ENCODE data around the gene POU3F2. TPM values are rescaled to one million over a fixed set of nuclear protein-coding genes. Genes with fewer than 3 reads are reported as not detected.
A peak's percentile ranks its signal among the peaks of the same experiment; 100 is the strongest.

The POU3F2 gene
- total RNA-seq, 2 donors from 2014 or later = 0.07 TPM; not detected in 1

- Mint-ChIP-seq H3K4me3 (peak overlapping the region; percentile 47), H3K27ac (no peak overlapping the region), H3K27me3 (ENCODE audit: insufficient read depth) (peaks cover 98% of the 10 kb centered on the region), H3K9me3 (no peaks in the 10 kb centered on the region), H3K36me3 (ENCODE audit: low read depth) (no peaks in the 10 kb centered on the region), H3K4me1 (peaks cover 27% of the 10 kb centered on the region)
- WGBS, 2 experiments (ENCODE audit: insufficient coverage in 1 of 2, insufficient read length in 1 of 2) = 1% methylated on average over 16 to 49 of the region's 50 CpGs
- H3K9me3 ChIP-seq (ENCODE audit: control insufficient read depth, low read length) = no peaks in the 10 kb centered on the region
- peak; percentile 92 for TF ChIP-seq CTCF (conservative IDR thresholded peaks at IDR 0.05)
- H3K27me3 ChIP-seq (ENCODE audit: control insufficient read depth, insufficient read depth, low read length, poor library complexity, severe bottlenecking) = peaks cover 99% of the 10 kb centered on the region
- peak overlapping the region; percentile 78 for H3K4me3 ChIP-seq (ENCODE audit: low read length)
- H3K4me1 ChIP-seq (ENCODE audit: control insufficient read depth, insufficient read depth, low read length) = no peaks in the 10 kb centered on the region
- peak overlapping the region; percentile 93 for H3K27ac ChIP-seq (ENCODE audit: low read depth, low read length)
- peak; percentile 96 for DNase-seq
- no peaks in the 10 kb centered on the region for H3K36me3 ChIP-seq (ENCODE audit: control insufficient read depth, insufficient read depth, low read length)
- H3K9ac ChIP-seq (ENCODE audit: extremely low read depth, low read length, poor library complexity, severe bottlenecking) = no peak overlapping the region
Measured at GRCh38 chr6:98845211-98846020, 11.0 kb downstream of the POU3F2 start.

GRCh38 chr6:98846021-98846380 lies 11.6 kb downstream of the POU3F2 start:
- 60 to 93% methylated on average over 2 to 3 of the region's 3 CpGs for WGBS, 2 experiments (ENCODE audit: insufficient coverage in 1 of 2, insufficient read length in 1 of 2)
- H3K9ac ChIP-seq (ENCODE audit: extremely low read depth, low read length, poor library complexity, severe bottlenecking) = no peak overlapping the region

GRCh38 chr6:98847416-98847778 lies 13.0 kb downstream of the POU3F2 start:
- H3K4me1 Mint-ChIP-seq = peaks cover 27% of the 10 kb centered on the region
- H3K4me3 Mint-ChIP-seq = peak overlapping the region; percentile 49
- no peaks in the 10 kb centered on the region for H3K9me3 ChIP-seq (ENCODE audit: control insufficient read depth, low read length)
- H3K27me3 Mint-ChIP-seq (ENCODE audit: insufficient read depth) = peaks cover 88% of the 10 kb centered on the region
- no peaks in the 10 kb centered on the region for H3K9me3 Mint-ChIP-seq
- no peak overlapping the region for H3K9ac ChIP-seq (ENCODE audit: extremely low read depth, low read length, poor library complexity, severe bottlenecking)
- no peak overlapping the region for H3K27ac Mint-ChIP-seq
- no peak for TF ChIP-seq CTCF (conservative IDR thresholded peaks at IDR 0.05)
- no peak overlapping the region for H3K27ac ChIP-seq (ENCODE audit: low read depth, low read length)
- H3K36me3 ChIP-seq (ENCODE audit: control insufficient read depth, insufficient read depth, low read length) = no peaks in the 10 kb centered on the region
- 61 to 66% methylated on average over 10 to 11 of the region's 11 CpGs for WGBS, 2 experiments (ENCODE audit: insufficient coverage in 1 of 2, insufficient read length in 1 of 2)
- H3K4me1 ChIP-seq (ENCODE audit: control insufficient read depth, insufficient read depth, low read length) = no peaks in the 10 kb centered on the region
- DNase-seq = peak; percentile 66
- no peaks in the 10 kb centered on the region for H3K36me3 Mint-ChIP-seq (ENCODE audit: low read depth)
- H3K4me3 ChIP-seq (ENCODE audit: low read length) = peak overlapping the region; percentile 29
- peaks cover 79% of the 10 kb centered on the region for H3K27me3 ChIP-seq (ENCODE audit: control insufficient read depth, insufficient read depth, low read length, poor library complexity, severe bottlenecking)

More at GRCh38 chr6:98846021-98846380, 11.6 kb downstream of the POU3F2 start:
- Mint-ChIP-seq H3K4me1 (peaks cover 27% of the 10 kb centered on the region), H3K36me3 (ENCODE audit: low read depth) (no peaks in the 10 kb centered on the region), H3K9me3 (no peaks in the 10 kb centered on the region), H3K4me3 (peak overlapping the region; percentile 47), H3K27ac (no peak overlapping the region), H3K27me3 (ENCODE audit: insufficient read depth) (peaks cover 93% of the 10 kb centered on the region)
- TF ChIP-seq CTCF (conservative IDR thresholded peaks at IDR 0.05) = no peak
- Histone ChIP-seq H3K4me1 (ENCODE audit: control insufficient read depth, insufficient read depth, low read length) (no peaks in the 10 kb centered on the region), H3K27me3 (ENCODE audit: control insufficient read depth, insufficient read depth, low read length, poor library complexity, severe bottlenecking) (peaks cover 93% of the 10 kb centered on the region), H3K4me3 (ENCODE audit: low read length) (no peak overlapping the region), H3K9me3 (ENCODE audit: control insufficient read depth, low read length) (no peaks in the 10 kb centered on the region), H3K27ac (ENCODE audit: low read depth, low read length) (no peak overlapping the region), H3K36me3 (ENCODE audit: control insufficient read depth, insufficient read depth, low read length) (no peaks in the 10 kb centered on the region)
- no peak for DNase-seq

Data from endodermal cell (in vitro differentiated cells).